ENCODE measurements around the gene DPYD. TPM values are rescaled to one million over a fixed set of nuclear protein-coding genes. Genes with fewer than 3 reads are reported as not detected.

Gene DPYD
- total and polyA plus RNA-seq, 7 donors = 2.5 to 7.3 (median 5.1) TPM

DNA sequence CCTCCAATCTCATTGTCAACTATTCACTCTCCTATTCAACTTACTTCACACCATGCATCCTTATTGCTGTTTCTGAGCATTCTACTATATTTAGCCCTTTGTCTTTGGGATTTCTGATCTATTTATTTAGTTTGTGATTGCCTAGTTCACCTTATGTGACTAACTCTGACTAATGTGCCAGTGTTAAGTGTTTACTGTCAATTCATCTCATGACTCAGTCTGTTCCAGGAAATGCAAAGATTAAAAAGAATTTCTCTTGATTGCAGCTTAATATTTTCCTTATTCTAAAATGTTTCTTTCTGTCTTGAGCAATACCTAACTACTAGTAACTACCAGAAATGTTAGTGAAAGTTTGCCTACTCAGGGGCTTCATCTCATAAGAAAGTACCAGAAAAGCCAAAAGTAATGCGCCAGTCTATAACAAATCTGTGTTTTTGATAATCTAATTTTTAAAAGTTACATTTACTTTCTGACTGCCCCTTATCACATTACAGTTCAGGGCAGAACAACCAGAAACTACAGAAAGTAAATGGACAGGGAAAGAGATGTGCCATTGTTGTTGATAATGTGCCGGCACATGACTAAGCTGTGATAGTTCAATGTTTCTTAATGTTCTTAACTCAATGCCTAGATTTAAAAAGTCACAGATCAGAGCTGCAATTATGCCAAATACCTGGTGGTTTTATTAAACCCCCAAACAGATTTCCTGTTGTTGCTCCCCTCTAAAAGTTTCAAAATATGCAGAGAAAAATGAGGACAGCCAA, 642.8 kb downstream of the DPYD start:
- ATAC-seq (no peak), DNase-seq (no peak)
- H3K4me1 ChIP-seq = no peaks in the 10 kb centered on the region
- no peak overlapping the region for H3K4me3 ChIP-seq
- intact Hi-C loops (cut with DNase I) = no loop called here
- no peaks in the 10 kb centered on the region for H3K9me3 ChIP-seq
- TF ChIP-seq, protein P1, sequence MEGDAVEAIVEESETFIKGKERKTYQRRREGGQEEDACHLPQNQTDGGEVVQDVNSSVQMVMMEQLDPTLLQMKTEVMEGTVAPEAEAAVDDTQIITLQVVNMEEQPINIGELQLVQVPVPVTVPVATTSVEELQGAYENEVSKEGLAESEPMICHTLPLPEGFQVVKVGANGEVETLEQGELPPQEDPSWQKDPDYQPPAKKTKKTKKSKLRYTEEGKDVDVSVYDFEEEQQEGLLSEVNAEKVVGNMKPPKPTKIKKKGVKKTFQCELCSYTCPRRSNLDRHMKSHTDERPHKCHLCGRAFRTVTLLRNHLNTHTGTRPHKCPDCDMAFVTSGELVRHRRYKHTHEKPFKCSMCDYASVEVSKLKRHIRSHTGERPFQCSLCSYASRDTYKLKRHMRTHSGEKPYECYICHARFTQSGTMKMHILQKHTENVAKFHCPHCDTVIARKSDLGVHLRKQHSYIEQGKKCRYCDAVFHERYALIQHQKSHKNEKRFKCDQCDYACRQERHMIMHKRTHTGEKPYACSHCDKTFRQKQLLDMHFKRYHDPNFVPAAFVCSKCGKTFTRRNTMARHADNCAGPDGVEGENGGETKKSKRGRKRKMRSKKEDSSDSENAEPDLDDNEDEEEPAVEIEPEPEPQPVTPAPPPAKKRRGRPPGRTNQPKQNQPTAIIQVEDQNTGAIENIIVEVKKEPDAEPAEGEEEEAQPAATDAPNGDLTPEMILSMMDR (IDR thresholded peaks at IDR 0.05) = no peak
- no peaks in the 10 kb centered on the region for H3K36me3 ChIP-seq (ENCODE audit: insufficient read depth in 1 of 2, low read depth in 1 of 2)
- no peaks in the 10 kb centered on the region for H3K27me3 ChIP-seq (ENCODE audit: insufficient read depth in 3 of 3, low read length in 2 of 3)
- H3K27ac ChIP-seq = no peak overlapping the region
- 95 to 97% (median 96%) methylated on average over 2 of the region's 2 CpGs for WGBS, 3 donors

DNA sequence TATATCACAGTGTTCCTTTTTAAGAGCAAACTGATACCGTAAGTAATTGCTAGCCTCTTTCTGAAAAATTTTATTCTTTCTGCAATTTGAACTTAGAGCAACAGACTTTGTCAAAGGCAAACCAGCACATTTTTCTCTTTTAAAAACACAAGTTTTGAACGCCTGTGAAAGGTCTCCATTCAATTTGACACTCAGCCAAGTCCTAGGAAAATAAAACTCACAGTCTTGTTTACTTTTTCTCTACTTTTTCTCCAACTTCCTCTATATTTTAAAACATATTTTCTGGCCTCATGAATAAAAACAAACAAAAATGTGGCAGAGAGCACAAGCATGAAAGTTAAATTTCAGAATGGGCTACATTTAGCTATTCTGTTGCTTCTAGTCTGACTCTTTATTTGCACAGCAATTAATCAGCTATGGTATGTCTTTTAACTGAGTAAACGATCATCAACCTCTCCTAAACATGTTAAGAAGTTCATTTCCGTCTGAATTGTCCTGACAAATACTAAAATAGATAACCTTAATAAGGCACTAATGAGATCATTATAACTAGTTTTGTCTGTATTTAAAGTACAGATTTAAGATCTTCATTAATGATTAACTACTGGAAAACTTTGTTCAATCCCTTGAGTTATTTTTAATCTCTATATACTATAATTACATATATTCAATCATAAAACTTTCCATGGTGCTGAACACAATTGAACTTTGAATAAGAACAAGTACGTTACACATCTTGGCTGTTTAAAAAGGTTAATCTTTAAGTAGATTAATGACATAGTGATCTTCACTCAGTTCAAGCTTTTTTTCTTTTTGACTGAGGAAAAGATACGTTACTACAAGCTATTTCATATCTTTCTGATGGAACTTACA, 648.7 kb downstream of the DPYD start:
- WGBS, 3 donors = 57 to 69% (median 60%) methylated on average over 6 of the region's 6 CpGs
- ATAC-seq (no peak), DNase-seq (no peak)
- H3K4me1 ChIP-seq = no peaks in the 10 kb centered on the region
- intact Hi-C loops (cut with DNase I) = no loop called here
- TF ChIP-seq, protein P1 (IDR thresholded peaks at IDR 0.05) = no peak
- no peaks in the 10 kb centered on the region for H3K9me3 ChIP-seq
- H3K4me3 ChIP-seq = no peak overlapping the region
- no peaks in the 10 kb centered on the region for H3K27me3 ChIP-seq (ENCODE audit: insufficient read depth in 3 of 3, low read length in 2 of 3)
- H3K27ac ChIP-seq = no peak overlapping the region
- H3K36me3 ChIP-seq (ENCODE audit: insufficient read depth in 1 of 2, low read depth in 1 of 2) = no peaks in the 10 kb centered on the region

DNA sequence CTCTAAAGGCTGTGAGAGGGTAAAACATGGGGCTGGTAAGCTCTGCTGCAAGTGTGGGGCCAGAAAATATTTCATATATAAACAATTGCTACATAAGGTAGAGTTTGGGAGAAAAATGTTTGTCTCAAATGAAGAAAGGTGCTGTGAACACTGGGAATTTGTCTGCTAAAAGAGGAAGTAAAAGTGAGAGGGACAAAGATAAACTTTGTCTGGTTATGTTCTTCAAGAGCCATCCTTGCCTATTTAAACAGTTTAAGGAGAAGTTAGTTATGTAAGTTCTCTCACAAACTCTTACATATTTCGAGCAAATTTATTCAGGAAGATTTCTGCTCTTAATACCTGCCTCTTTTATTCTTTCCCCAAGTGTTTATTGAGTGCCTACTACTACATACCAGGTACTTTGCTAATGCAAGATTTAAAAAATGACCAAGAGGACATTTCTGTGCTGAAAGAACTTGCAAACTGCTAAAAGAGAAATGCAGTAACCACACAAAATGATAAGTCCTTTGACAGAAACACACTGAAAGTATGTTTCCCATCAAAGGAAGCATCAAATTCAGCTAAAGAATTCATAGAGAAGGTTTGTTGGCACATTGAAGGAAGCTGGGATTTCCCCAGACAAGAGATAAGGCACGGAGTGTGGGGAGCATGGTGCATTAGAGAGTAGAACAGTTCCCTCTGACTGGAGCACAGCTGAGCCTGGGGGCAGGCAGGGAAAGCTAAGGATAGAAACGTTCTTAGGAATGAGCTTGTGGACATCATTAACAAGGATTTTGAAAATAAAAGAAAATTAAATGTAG, 650.1 kb downstream of the DPYD start:
- ATAC-seq = no peak
- no peaks in the 10 kb centered on the region for H3K27me3 ChIP-seq (ENCODE audit: insufficient read depth in 3 of 3, low read length in 2 of 3)
- H3K9me3 ChIP-seq = no peaks in the 10 kb centered on the region
- no peak overlapping the region for H3K4me3 ChIP-seq
- TF ChIP-seq, protein P1 (IDR thresholded peaks at IDR 0.05) = no peak
- WGBS, 3 donors = 45 to 49% (median 47%) methylated on average over 3 of the region's 3 CpGs
- no peaks in the 10 kb centered on the region for H3K36me3 ChIP-seq (ENCODE audit: insufficient read depth in 1 of 2, low read depth in 1 of 2)
- DNase-seq = no peak
- no peaks in the 10 kb centered on the region for H3K4me1 ChIP-seq
- intact Hi-C loops (cut with DNase I) = no loop called here
- no peak overlapping the region for H3K27ac ChIP-seq

- no peaks in the 10 kb centered on the region for H3K36me3 ChIP-seq (ENCODE audit: insufficient read depth in 1 of 2, low read depth in 1 of 2)
Observed at GRCh38 chr1:97265630-97266029, 655.2 kb downstream of the DPYD start.

More at GRCh38 chr1:97265630-97266029, 655.2 kb downstream of the DPYD start:
- no peaks in the 10 kb centered on the region for H3K9me3 ChIP-seq
- no peak overlapping the region for H3K27ac ChIP-seq
- H3K4me1 ChIP-seq = no peaks in the 10 kb centered on the region
- DNase-seq (no peak), ATAC-seq (no peak)
- H3K4me3 ChIP-seq = no peak overlapping the region
- no peaks in the 10 kb centered on the region for H3K27me3 ChIP-seq (ENCODE audit: insufficient read depth in 3 of 3, low read length in 2 of 3)
- intact Hi-C loops (cut with DNase I) = no loop called here
- TF ChIP-seq, protein P1 (IDR thresholded peaks at IDR 0.05) = no peak

Data from psoas muscle (tissue), 8 donors.